ENCODE data around the gene PABPN1L. TPM values are rescaled to one million over a fixed set of nuclear protein-coding genes. Genes with fewer than 3 reads are reported as not detected.

Gene PABPN1L
- total RNA-seq, 1 experiment from 2014 or later, result not detected

GRCh38 chr16:88875703-88876234 lies 9.3 kb upstream of the PABPN1L start:
- Mint-ChIP-seq H3K36me3 (ENCODE audit: insufficient read depth in 1 of 3, low read depth in 3 of 3) (no peaks in the 10 kb centered on the region), H3K27ac (no peak overlapping the region), H3K4me1 (peaks cover 0 to 7% of the 10 kb centered on the region in 2 experiments; a peak in 1 of 4 replicates), H3K9me3 (no peaks in the 10 kb centered on the region), H3K4me3 (no peak overlapping the region), H3K27me3 (ENCODE audit: low read depth) (0 out of 2 replicates have a peak, but pooled peaks cover 2% of the 10 kb centered on the region)
- Histone ChIP-seq H2BK120ac (ENCODE audit: low read depth, low read length, poor library complexity, severe bottlenecking) (no peak overlapping the region), H3K18ac (ENCODE audit: insufficient read length, low read depth, low read length) (no peak overlapping the region), H3K79me1 (ENCODE audit: insufficient read depth, low read depth, low read length, poor library complexity, severe bottlenecking) (no peaks in the 10 kb centered on the region), H2BK20ac (ENCODE audit: low read depth, low read length, poor library complexity, severe bottlenecking) (no peak overlapping the region), H4K20me1 (ENCODE audit: control insufficient read depth, insufficient read depth, insufficient read length) (no peaks in the 10 kb centered on the region), H3K56ac (ENCODE audit: insufficient read length, low read depth, low read length) (no peak overlapping the region), H3K4me2 (ENCODE audit: insufficient read depth, insufficient read length, low read length) (no peak overlapping the region), H2BK5ac (ENCODE audit: insufficient read length, low read length) (no peak overlapping the region), H3K4me1 (ENCODE audit: insufficient read depth, low read length) (no peaks in the 10 kb centered on the region), H3K4ac (ENCODE audit: low read depth, low read length) (no peak overlapping the region), H3K27ac (ENCODE audit: insufficient read length, low read depth, low read length) (no peak overlapping the region), H3K79me2 (ENCODE audit: insufficient read depth, low read length) (no peaks in the 10 kb centered on the region), H3K23ac (ENCODE audit: insufficient read length, low read depth, low read length) (no peak overlapping the region), H3T11ph (ENCODE audit: low read length) (no peak overlapping the region), H3K9me3 (ENCODE audit: control insufficient read depth, low read depth, low read length) (no peaks in the 10 kb centered on the region), H2BK15ac (ENCODE audit: low read depth, low read length) (no peak overlapping the region), H3K23me2 (ENCODE audit: insufficient read length, low read depth, low read length, poor library complexity, severe bottlenecking) (no peaks in the 10 kb centered on the region), H4K5ac (ENCODE audit: insufficient read length, low read depth, low read length) (no peak overlapping the region), H4K91ac (ENCODE audit: insufficient read length, low read depth, low read length) (no peak overlapping the region), H2AK5ac (ENCODE audit: insufficient read length, low read length) (no peak overlapping the region), H3K27me3 (ENCODE audit: insufficient read depth, low read length) (no peaks in the 10 kb centered on the region), H3K14ac (ENCODE audit: insufficient read depth, low read length) (no peak overlapping the region), H2AFZ (ENCODE audit: low read length) (no peak overlapping the region), H4K8ac (replicated peaks; ENCODE audit: insufficient read length, low read depth, low read length) (no peak overlapping the region), H2BK12ac (ENCODE audit: insufficient read length, low read depth, low read length) (no peak overlapping the region), H3K9ac (ENCODE audit: extremely low read depth, insufficient read length, low read length) (no peak overlapping the region)
- no CpG with 5 or more reads among the region's 22 CpGs for WGBS (ENCODE audit: extremely low coverage, insufficient read length, low lambda C conversion rate)
- DNase-seq, result no peak
- TF ChIP-seq CTCF (conservative IDR thresholded peaks at IDR 0.05), result no peak
